HepG2 (cell line): ENCODE results near the gene OTX1. TPM values are rescaled to one million over a fixed set of nuclear protein-coding genes. Genes with fewer than 3 reads are reported as not detected.

Experiments used
- DNMT1 ChIP-seq: sonication (generic); formaldehyde crosslinking; IDR thresholded peaks from 2 replicates; pipeline ENCODE4 v1.5.1; 2020; ENCODE audit warnings: mild to moderate bottlenecking, missing genetic modification reagents
- FOXJ3 ChIP-seq: sonication (generic); formaldehyde crosslinking; IDR thresholded peaks from 2 replicates; pipeline ENCODE4 v1.4.0; 2020; ENCODE audit warnings: missing genetic modification reagents, mild to moderate bottlenecking, borderline replicate concordance
- KDM2A ChIP-seq: sonication (generic); formaldehyde crosslinking; IDR thresholded peaks from 2 replicates; pipeline ENCODE4 v1.4.0; 2020; ENCODE audit warnings: low read depth, missing genetic modification reagents, borderline replicate concordance
- KMT2B ChIP-seq: IDR thresholded peaks from 2 replicates; pipeline ENCODE4 v1.6.1; 2016; ENCODE audit warnings: missing genetic modification reagents, missing compliant biosample characterization
- LCORL ChIP-seq, 2 experiments: fragments of 450-650 bp in 1 of 2; sonication (generic) in 1 of 2; formaldehyde crosslinking in 1 of 2; IDR thresholded peaks; 2 replicates each; pipeline versions ENCODE4 v1.5.0 to v1.6.1; 2017 to 2020; ENCODE audit warnings: antibody characterized with exemption in 1 of 2, missing genetic modification reagents in 1 of 2
- MAZ ChIP-seq, 2 experiments: sonication (generic) in 1 of 2; formaldehyde crosslinking in 1 of 2; IDR thresholded peaks; 2 replicates each; pipeline versions ENCODE4 v1.5.0 to v1.6.1; 2012 to 2020; ENCODE audit warnings: low read depth in 2 of 2, mild to moderate bottlenecking in 2 of 2, borderline replicate concordance in 1 of 2, improper control_type of control experiment in 1 of 2, low read length in 1 of 2, missing genetic modification reagents in 1 of 2, moderate library complexity in 1 of 2
- PRMT3 ChIP-seq: sonication (generic); formaldehyde crosslinking; IDR thresholded peaks from 2 replicates; pipeline ENCODE4 v1.8.1; 2022; ENCODE audit warnings: low read depth, mild to moderate bottlenecking, moderate library complexity, missing genetic modification reagents, borderline replicate concordance
- RBM22 ChIP-seq: fragments of 200-400 bp; formaldehyde crosslinking; optimal IDR thresholded peaks from 2 replicates; pipeline ENCODE3; 2017; ENCODE audit warnings: mild to moderate bottlenecking, low read length, moderate library complexity
- ZEB1 ChIP-seq: IDR thresholded peaks from 2 replicates; pipeline ENCODE4 v1.6.1; 2012; ENCODE audit warnings: mild to moderate bottlenecking, low read depth, inconsistent platforms; ENCODE audit not compliant: insufficient replicate concordance
- ZFP1 ChIP-seq: IDR thresholded peaks from 2 replicates; pipeline ENCODE4 v1.6.1; 2016
- ZNF260 ChIP-seq: sonication (generic); formaldehyde crosslinking; IDR thresholded peaks from 2 replicates; pipeline ENCODE4 v1.4.0; 2020; ENCODE audit warnings: missing genetic modification reagents, low read depth, mild to moderate bottlenecking, borderline replicate concordance
- polyA plus RNA-seq, 8 experiments: library from polyadenylated mRNA; depleted of rRNA in 3 of 8; stranded (reverse) in 7 of 8; unstranded in 1 of 8; fragments of >200 nt; fragmentation: Illumina TruSeq in 4 of 8; extraction: Trizol in 4 of 8; gene quantifications; 2 replicates each; pipeline versions ENCODE4 v1.2.1 to v1.2.3, GENCODE V29; 2011 to 2016; ENCODE audit warnings: low read depth in 4 of 8, missing spikeins in 1 of 8, mixed read lengths in 1 of 8; ENCODE audit not compliant: insufficient read depth in 1 of 8
- total RNA-seq, 5 experiments: library from RNA; depleted of rRNA; stranded (reverse); fragments of >200 nt; fragmentation: Illumina TruSeq; extraction: Trizol; gene quantifications; 2 replicates each; pipeline ENCODE4 v1.2.3, GENCODE V29; 2016; ENCODE audit warnings: low read depth in 1 of 5
- TF ChIP-seq, protein P1 (sequence below): sonication (generic); formaldehyde crosslinking; IDR thresholded peaks from 2 replicates; pipeline ENCODE4 v1.8.1; 2023; ENCODE audit warnings: mild to moderate bottlenecking, moderate library complexity, missing genetic modification reagents
- TF ChIP-seq, protein P2 (sequence below): IDR thresholded peaks from 2 replicates; pipeline ENCODE4 v1.6.1; 2016; ENCODE audit warnings: control low read depth
- TF ChIP-seq, protein P3 (sequence below): sonication (generic); formaldehyde crosslinking; IDR thresholded peaks from 2 replicates; pipeline ENCODE4 v1.4.0; 2020; ENCODE audit warnings: missing genetic modification reagents
- TF ChIP-seq, protein P4 (sequence below): sonication (generic); formaldehyde crosslinking; IDR thresholded peaks from 2 replicates; pipeline ENCODE4 v1.4.0; 2020; ENCODE audit warnings: mild to moderate bottlenecking, missing genetic modification reagents
- TF ChIP-seq, protein P5 (sequence below): sonication (generic); formaldehyde crosslinking; IDR thresholded peaks from 2 replicates; pipeline ENCODE4 v1.5.0; 2020; ENCODE audit warnings: missing genetic modification reagents, mild to moderate bottlenecking, borderline replicate concordance
- TF ChIP-seq, protein P6 (sequence below): sonication (generic); formaldehyde crosslinking; IDR thresholded peaks from 2 replicates; pipeline ENCODE4 v1.5.1; 2020; ENCODE audit warnings: missing genetic modification reagents, mild to moderate bottlenecking, borderline replicate concordance

Gene OTX1
- total and polyA plus RNA-seq, 2 of the 13 experiments (the other 11 are each of a cell fraction or from before 2014, with no cell fraction given): 1.0 to 5.0 TPM

DNA sequence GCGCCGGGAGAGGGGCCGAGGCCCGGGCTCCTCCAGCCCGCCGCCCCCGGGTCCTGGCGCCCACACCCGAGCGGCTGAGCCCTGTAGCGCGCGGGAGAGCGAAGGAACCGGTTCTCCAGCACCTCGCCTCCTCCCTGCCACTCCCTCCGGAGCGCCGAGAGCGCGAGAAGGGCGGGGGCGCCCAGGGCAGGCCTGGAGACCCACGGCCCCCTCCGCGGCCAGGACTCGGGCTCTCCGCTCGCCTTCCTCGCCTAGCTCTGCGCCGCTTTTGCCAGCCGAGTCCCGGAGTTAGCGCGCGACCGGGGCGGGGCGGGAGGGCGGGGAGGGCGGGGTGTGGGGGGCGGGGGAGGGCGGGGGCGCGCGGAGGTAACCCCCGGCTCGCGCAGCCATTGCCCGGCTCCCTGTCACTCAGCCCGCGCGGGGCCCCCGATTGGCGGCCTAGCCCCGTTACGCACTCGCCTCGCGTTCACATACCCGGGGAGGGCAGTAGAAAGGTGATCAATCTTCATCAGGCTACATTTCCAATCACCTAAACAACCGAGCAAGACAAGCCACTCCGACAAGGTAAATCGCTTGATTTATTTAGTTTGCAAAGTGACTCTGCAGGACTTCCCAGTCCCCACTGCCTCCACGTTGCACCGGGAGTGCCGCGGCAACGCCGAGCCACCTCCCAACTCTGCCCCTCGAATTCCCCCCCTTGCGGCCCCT is at the start of gene OTX1 (continued):
- TF ChIP-seq ZEB1 (no peak), FOXJ3 (peak; percentile 26; the same call in 1 of the 2 replicates), KMT2B (CRISPR knock-in tag) (no peak; the same call in none of the 2 replicates), KDM2A (CRISPR knock-in tag) (peak; percentile 95), RBM22 (peak; percentile 64), ZNF260 (no peak), DNMT1 (CRISPR knock-in tag) (peak; percentile 87; the same call in 1 of the 2 replicates), PRMT3 (CRISPR knock-in tag) (no peak), ZFP1 (CRISPR knock-in tag) (no peak), LCORL (IDR thresholded peaks at IDR 0.05) (no peak), LCORL (CRISPR knock-in tag; IDR thresholded peaks at IDR 0.05) (peak; percentile 68; the same call in 1 of the 2 replicates), MAZ (IDR thresholded peaks at IDR 0.05; ENCODE audit: borderline replicate concordance, low read depth, low read length) (peak; percentile 73), MAZ (CRISPR knock-in tag; IDR thresholded peaks at IDR 0.05; ENCODE audit: low read depth) (peak; percentile 96)
- TF ChIP-seq, protein P1, sequence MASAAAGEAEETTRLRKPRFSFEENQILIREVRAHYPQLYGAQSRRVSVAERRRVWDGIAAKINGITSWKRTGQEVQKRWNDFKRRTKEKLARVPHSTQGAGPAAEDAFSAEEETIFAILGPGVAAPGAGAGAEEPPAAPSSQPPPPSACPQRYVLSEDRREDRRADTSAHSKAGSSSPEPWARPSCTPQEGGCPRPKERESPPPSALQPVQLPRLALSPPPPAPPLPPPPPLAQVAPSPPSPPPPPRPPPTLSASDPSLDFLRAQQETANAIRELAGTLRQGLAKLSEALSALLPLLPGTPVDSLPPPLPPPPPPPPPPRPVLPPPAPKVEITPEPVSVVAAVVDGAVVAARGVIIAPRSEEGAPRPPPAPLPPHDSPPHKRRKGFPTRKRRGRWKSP (CRISPR knock-in tag): peak; percentile 94
- TF ChIP-seq, protein P2, sequence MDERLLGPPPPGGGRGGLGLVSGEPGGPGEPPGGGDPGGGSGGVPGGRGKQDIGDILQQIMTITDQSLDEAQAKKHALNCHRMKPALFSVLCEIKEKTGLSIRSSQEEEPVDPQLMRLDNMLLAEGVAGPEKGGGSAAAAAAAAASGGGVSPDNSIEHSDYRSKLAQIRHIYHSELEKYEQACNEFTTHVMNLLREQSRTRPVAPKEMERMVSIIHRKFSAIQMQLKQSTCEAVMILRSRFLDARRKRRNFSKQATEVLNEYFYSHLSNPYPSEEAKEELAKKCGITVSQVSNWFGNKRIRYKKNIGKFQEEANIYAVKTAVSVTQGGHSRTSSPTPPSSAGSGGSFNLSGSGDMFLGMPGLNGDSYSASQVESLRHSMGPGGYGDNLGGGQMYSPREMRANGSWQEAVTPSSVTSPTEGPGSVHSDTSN (CRISPR knock-in tag): peak; percentile 91
- TF ChIP-seq, protein P3, sequence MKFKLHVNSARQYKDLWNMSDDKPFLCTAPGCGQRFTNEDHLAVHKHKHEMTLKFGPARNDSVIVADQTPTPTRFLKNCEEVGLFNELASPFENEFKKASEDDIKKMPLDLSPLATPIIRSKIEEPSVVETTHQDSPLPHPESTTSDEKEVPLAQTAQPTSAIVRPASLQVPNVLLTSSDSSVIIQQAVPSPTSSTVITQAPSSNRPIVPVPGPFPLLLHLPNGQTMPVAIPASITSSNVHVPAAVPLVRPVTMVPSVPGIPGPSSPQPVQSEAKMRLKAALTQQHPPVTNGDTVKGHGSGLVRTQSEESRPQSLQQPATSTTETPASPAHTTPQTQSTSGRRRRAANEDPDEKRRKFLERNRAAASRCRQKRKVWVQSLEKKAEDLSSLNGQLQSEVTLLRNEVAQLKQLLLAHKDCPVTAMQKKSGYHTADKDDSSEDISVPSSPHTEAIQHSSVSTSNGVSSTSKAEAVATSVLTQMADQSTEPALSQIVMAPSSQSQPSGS (CRISPR knock-in tag): peak; percentile 30; the same call in 1 of the 2 replicates
- TF ChIP-seq, protein P4, sequence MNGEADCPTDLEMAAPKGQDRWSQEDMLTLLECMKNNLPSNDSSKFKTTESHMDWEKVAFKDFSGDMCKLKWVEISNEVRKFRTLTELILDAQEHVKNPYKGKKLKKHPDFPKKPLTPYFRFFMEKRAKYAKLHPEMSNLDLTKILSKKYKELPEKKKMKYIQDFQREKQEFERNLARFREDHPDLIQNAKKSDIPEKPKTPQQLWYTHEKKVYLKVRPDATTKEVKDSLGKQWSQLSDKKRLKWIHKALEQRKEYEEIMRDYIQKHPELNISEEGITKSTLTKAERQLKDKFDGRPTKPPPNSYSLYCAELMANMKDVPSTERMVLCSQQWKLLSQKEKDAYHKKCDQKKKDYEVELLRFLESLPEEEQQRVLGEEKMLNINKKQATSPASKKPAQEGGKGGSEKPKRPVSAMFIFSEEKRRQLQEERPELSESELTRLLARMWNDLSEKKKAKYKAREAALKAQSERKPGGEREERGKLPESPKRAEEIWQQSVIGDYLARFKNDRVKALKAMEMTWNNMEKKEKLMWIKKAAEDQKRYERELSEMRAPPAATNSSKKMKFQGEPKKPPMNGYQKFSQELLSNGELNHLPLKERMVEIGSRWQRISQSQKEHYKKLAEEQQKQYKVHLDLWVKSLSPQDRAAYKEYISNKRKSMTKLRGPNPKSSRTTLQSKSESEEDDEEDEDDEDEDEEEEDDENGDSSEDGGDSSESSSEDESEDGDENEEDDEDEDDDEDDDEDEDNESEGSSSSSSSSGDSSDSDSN (CRISPR knock-in tag): peak; percentile 98
- TF ChIP-seq, protein P5, sequence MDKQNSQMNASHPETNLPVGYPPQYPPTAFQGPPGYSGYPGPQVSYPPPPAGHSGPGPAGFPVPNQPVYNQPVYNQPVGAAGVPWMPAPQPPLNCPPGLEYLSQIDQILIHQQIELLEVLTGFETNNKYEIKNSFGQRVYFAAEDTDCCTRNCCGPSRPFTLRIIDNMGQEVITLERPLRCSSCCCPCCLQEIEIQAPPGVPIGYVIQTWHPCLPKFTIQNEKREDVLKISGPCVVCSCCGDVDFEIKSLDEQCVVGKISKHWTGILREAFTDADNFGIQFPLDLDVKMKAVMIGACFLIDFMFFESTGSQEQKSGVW (CRISPR knock-in tag): no peak
- TF ChIP-seq, protein P6, sequence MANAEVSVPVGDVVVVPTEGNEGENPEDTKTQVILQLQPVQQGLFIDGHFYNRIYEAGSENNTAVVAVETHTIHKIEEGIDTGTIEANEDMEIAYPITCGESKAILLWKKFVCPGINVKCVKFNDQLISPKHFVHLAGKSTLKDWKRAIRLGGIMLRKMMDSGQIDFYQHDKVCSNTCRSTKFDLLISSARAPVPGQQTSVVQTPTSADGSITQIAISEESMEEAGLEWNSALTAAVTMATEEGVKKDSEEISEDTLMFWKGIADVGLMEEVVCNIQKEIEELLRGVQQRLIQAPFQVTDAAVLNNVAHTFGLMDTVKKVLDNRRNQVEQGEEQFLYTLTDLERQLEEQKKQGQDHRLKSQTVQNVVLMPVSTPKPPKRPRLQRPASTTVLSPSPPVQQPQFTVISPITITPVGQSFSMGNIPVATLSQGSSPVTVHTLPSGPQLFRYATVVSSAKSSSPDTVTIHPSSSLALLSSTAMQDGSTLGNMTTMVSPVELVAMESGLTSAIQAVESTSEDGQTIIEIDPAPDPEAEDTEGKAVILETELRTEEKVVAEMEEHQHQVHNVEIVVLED (CRISPR knock-in tag): peak; percentile 65; the same call in 1 of the 2 replicates
